K562 (cell line): Measurements from ENCODE around the gene TUT1. TPM values are rescaled to one million over a fixed set of nuclear protein-coding genes. Genes with fewer than 3 reads are reported as not detected.

Source experiments
- CBFA2T2 ChIP-seq: fragments of 450-650 bp; conservative IDR thresholded peaks from 2 replicates; pipeline ENCODE4 v1.6.1; 2017; ENCODE audit warnings: mild to moderate bottlenecking
- CC2D1A ChIP-seq: fragments of 450-650 bp; IDR thresholded peaks from 2 replicates; pipeline ENCODE4 v1.6.1; 2017; ENCODE audit warnings: mild to moderate bottlenecking
- CEBPG ChIP-seq, 3 experiments: fragments of 200-800 bp in 1 of 3; sonication (Bioruptor generic) in 1 of 3; sonication (generic) in 1 of 3; formaldehyde crosslinking in 1 of 3; IDR thresholded peaks in 2 of 3; conservative IDR thresholded peaks in 1 of 3; 2 replicates each; pipeline versions ENCODE4 v1.6.1 to v1.8.0; 2016 to 2022; ENCODE audit warnings: missing compliant biosample characterization in 2 of 3, missing genetic modification characterization in 2 of 3, mild to moderate bottlenecking in 1 of 3, missing genetic modification reagents in 1 of 3
- DACH1 ChIP-seq: fragments of 450-650 bp; IDR thresholded peaks from 2 replicates; pipeline ENCODE4 v1.6.1; 2018; ENCODE audit not compliant: partially characterized antibody
- HDAC2 ChIP-seq: fragments of 450-650 bp; IDR thresholded peaks from 2 replicates; pipeline ENCODE4 v1.6.1; 2016; ENCODE audit warnings: mild to moderate bottlenecking
- KAT8 ChIP-seq: fragments of 450-650 bp; IDR thresholded peaks from 2 replicates; pipeline ENCODE4 v1.6.1; 2016; ENCODE audit warnings: low read depth, mild to moderate bottlenecking
- MEIS2 ChIP-seq: fragments of 450-650 bp; IDR thresholded peaks from 2 replicates; pipeline ENCODE4 v1.6.1; 2014; ENCODE audit warnings: mild to moderate bottlenecking; ENCODE audit not compliant: partially characterized antibody
- PHF20 ChIP-seq: fragments of 450-650 bp; IDR thresholded peaks from 2 replicates; pipeline ENCODE4 v1.6.1; 2018; ENCODE audit not compliant: partially characterized antibody
- PHF21A ChIP-seq: fragments of 450-650 bp; IDR thresholded peaks from 2 replicates; pipeline ENCODE4 v1.6.1; 2017; ENCODE audit warnings: low read depth, borderline replicate concordance
- RUNX1 ChIP-seq: sonication (generic); IDR thresholded peaks from 2 replicates; pipeline ENCODE4 v1.6.1; 2016; ENCODE audit warnings: antibody characterized with exemption, low read depth
- SRSF9 ChIP-seq: fragments of 200-400 bp; formaldehyde crosslinking; IDR thresholded peaks from 2 replicates; pipeline ENCODE4 v1.6.1; 2017; ENCODE audit warnings: low read depth, low read length, borderline replicate concordance
- TSC22D4 ChIP-seq: fragments of 450-650 bp; IDR thresholded peaks from 2 replicates; pipeline ENCODE4 v1.6.1; 2016; ENCODE audit warnings: missing genetic modification characterization, missing biosample characterization, control low read depth
- ZBED1 ChIP-seq: IDR thresholded peaks from 2 replicates; pipeline ENCODE4 v1.6.1; 2014
- ZNF140 ChIP-seq: fragments of 250-450 bp; sonication (Bioruptor Pico); IDR thresholded peaks from 2 replicates; pipeline ENCODE4 v1.8.0; 2021; ENCODE audit warnings: moderate library complexity, mild to moderate bottlenecking, inconsistent platforms
- ZNF282 ChIP-seq: sonication (generic); formaldehyde crosslinking; IDR thresholded peaks from 2 replicates; pipeline ENCODE4 v1.8.1; 2023; ENCODE audit warnings: missing genetic modification reagents
- ZNF444 ChIP-seq: fragments of 250-450 bp; sonication (Bioruptor Pico); IDR thresholded peaks from 2 replicates; pipeline ENCODE4 v1.4.0; 2020; ENCODE audit warnings: mild to moderate bottlenecking, moderate library complexity
- polyA plus RNA-seq, 8 experiments: library from polyadenylated mRNA; depleted of rRNA in 4 of 8; stranded (reverse) in 5 of 8; unstranded in 3 of 8; fragments of >200 nt; fragmentation: Nextera tagmentation in 2 of 8; fragmentation: Illumina TruSeq in 1 of 8; extraction: Ambion mirVana in 2 of 8; extraction: Trizol in 1 of 8; gene quantifications; 2 replicates each; pipeline versions ENCODE4 v1.2.1 to v1.2.3, GENCODE V29; 2011 to 2014; ENCODE audit warnings: inconsistent platforms in 1 of 8, missing spikeins in 1 of 8
- total RNA-seq, 7 experiments: library from RNA; depleted of rRNA in 6 of 7; stranded (reverse); fragments of >200 nt in 6 of 7; fragmentation: Illumina TruSeq in 2 of 7; extraction: Trizol in 2 of 7; gene quantifications; 2 replicates each; pipeline versions ENCODE4 v1.2.1 to v1.2.3, GENCODE V29; 2011 to 2021; ENCODE audit warnings: low replicate concordance in 1 of 7
- TF ChIP-seq, protein P1 (sequence below): fragments of 450-650 bp; IDR thresholded peaks from 2 replicates; pipeline ENCODE4 v1.6.1; 2016; ENCODE audit warnings: low read depth, mild to moderate bottlenecking, moderate library complexity
- TF ChIP-seq, protein P2 (sequence below), 2 experiments: fragments of 200-800 bp in 1 of 2; sonication (Bioruptor generic) in 1 of 2; sonication (generic) in 1 of 2; formaldehyde crosslinking in 1 of 2; IDR thresholded peaks in 1 of 2; conservative IDR thresholded peaks in 1 of 2; 2 replicates each; pipeline versions ENCODE4 v1.5.0 to v1.6.1; 2016 to 2020; ENCODE audit warnings: missing compliant biosample characterization in 1 of 2, missing genetic modification characterization in 1 of 2, missing genetic modification reagents in 1 of 2
- TF ChIP-seq, protein P3 (sequence below): fragments of 250-450 bp; sonication (Bioruptor Pico); IDR thresholded peaks from 2 replicates; pipeline ENCODE4 v1.5.1; 2021; ENCODE audit warnings: mild to moderate bottlenecking
- TF ChIP-seq, protein P4 (sequence below): sonication (generic); formaldehyde crosslinking; IDR thresholded peaks from 2 replicates; pipeline ENCODE4 v1.8.1; 2023; ENCODE audit warnings: mild to moderate bottlenecking, missing genetic modification reagents

The TUT1 gene
- total and polyA plus RNA-seq, 9 of the 15 experiments (the other 6 are each of a cell fraction or from before 2014, with no cell fraction given), result 0.66 to 44.3 (median 15.7) TPM

DNA sequence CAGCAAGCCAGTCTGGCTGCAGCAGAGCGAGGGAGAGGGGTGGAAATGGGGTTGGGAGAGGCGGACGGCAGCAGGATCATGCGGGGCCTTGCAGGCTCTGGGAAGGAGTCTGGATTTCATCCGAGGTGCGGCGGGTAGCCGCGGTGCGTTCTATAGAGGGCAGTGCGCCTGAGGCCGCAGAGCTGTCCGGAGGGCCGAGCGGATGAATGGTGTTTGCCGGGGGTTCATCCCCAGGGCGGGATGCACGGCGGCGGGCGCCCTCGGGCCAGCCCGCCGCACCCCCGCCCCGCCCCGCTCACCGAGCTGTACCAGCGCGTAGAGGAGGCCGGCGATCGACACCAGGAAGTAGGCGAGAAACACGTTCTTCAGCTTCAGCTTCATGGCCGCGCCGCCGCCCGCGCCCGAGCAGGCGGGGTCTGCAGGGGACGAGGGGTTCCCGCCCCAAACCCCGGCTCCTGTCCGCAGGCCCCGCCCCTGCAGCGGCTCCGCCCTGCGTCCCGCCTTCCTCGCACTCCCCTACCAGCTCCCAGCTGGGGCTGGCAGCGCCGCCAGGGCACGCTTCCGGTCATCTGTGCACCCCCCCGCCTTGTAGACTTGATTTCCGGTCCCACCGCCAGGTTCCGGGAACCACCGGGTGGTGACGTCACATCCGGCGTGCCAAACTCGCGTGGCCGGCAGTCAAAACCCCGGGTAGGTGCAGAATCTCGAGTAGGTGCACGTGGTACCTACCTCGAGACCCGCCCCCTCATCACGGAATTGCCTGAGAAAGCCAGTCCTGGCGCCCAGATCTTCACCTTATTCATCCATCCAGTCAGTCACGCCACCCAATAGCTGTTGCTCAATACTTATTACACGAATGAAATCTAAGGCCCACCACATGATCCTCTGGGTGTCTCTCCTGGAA lies 30.5 kb upstream of the TUT1 start, which contains the start of gene B3GAT3 (continued):
- peak; percentile 42 for TF ChIP-seq CBFA2T2
- no peak for TF ChIP-seq RUNX1
- TF ChIP-seq MEIS2, result no peak
- no peak for TF ChIP-seq ZNF140 (CRISPR knock-in tag)
- no peak for TF ChIP-seq TSC22D4 (tag)
- peak; percentile 79 for TF ChIP-seq CEBPG (CRISPR knock-in tag; IDR thresholded peaks at IDR 0.05)
- TF ChIP-seq CEBPG (tag; conservative IDR thresholded peaks at IDR 0.05 in 1 of 2, IDR thresholded peaks at IDR 0.05 in 1 of 2), result peak; percentile 95
- TF ChIP-seq DACH1, result peak; percentile 96
- TF ChIP-seq, protein P1, sequence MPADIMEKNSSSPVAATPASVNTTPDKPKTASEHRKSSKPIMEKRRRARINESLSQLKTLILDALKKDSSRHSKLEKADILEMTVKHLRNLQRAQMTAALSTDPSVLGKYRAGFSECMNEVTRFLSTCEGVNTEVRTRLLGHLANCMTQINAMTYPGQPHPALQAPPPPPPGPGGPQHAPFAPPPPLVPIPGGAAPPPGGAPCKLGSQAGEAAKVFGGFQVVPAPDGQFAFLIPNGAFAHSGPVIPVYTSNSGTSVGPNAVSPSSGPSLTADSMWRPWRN, result no peak
- no peak for TF ChIP-seq SRSF9
- TF ChIP-seq HDAC2, result peak; percentile 82
- no peak for TF ChIP-seq KAT8
- TF ChIP-seq PHF20, result peak; percentile 86
- TF ChIP-seq ZBED1, result no peak
- TF ChIP-seq ZNF282 (CRISPR knock-in tag), result no peak
- no peak for TF ChIP-seq ZNF444 (CRISPR knock-in tag)
- no peak for TF ChIP-seq PHF21A
- TF ChIP-seq, protein P2, sequence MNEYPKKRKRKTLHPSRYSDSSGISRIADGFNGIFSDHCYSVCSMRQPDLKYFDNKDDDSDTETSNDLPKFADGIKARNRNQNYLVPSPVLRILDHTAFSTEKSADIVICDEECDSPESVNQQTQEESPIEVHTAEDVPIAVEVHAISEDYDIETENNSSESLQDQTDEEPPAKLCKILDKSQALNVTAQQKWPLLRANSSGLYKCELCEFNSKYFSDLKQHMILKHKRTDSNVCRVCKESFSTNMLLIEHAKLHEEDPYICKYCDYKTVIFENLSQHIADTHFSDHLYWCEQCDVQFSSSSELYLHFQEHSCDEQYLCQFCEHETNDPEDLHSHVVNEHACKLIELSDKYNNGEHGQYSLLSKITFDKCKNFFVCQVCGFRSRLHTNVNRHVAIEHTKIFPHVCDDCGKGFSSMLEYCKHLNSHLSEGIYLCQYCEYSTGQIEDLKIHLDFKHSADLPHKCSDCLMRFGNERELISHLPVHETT (CRISPR knock-in tag; conservative IDR thresholded peaks at IDR 0.05 in 1 of 2, IDR thresholded peaks at IDR 0.05 in 1 of 2), result peak in 1 of 2 experiments; percentile 89; a peak in 2 of 4 replicates
- TF ChIP-seq, protein P3, sequence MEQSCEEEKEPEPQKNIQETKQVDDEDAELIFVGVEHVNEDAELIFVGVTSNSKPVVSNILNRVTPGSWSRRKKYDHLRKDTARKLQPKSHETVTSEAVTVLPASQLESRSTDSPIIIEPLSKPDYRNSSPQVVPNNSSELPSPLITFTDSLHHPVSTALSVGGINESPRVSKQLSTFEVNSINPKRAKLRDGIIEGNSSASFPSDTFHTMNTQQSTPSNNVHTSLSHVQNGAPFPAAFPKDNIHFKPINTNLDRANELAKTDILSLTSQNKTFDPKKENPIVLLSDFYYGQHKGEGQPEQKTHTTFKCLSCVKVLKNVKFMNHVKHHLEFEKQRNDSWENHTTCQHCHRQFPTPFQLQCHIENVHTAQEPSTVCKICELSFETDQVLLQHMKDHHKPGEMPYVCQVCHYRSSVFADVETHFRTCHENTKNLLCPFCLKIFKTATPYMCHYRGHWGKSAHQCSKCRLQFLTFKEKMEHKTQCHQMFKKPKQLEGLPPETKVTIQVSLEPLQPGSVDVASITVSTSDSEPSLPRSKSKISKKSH (CRISPR knock-in tag), result no peak
- no peak for TF ChIP-seq CC2D1A
- TF ChIP-seq, protein P4, sequence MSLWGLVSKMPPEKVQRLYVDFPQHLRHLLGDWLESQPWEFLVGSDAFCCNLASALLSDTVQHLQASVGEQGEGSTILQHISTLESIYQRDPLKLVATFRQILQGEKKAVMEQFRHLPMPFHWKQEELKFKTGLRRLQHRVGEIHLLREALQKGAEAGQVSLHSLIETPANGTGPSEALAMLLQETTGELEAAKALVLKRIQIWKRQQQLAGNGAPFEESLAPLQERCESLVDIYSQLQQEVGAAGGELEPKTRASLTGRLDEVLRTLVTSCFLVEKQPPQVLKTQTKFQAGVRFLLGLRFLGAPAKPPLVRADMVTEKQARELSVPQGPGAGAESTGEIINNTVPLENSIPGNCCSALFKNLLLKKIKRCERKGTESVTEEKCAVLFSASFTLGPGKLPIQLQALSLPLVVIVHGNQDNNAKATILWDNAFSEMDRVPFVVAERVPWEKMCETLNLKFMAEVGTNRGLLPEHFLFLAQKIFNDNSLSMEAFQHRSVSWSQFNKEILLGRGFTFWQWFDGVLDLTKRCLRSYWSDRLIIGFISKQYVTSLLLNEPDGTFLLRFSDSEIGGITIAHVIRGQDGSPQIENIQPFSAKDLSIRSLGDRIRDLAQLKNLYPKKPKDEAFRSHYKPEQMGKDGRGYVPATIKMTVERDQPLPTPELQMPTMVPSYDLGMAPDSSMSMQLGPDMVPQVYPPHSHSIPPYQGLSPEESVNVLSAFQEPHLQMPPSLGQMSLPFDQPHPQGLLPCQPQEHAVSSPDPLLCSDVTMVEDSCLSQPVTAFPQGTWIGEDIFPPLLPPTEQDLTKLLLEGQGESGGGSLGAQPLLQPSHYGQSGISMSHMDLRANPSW (CRISPR knock-in tag), result no peak
